ENCODE measurements around the gene MAD1L1.

DNA sequence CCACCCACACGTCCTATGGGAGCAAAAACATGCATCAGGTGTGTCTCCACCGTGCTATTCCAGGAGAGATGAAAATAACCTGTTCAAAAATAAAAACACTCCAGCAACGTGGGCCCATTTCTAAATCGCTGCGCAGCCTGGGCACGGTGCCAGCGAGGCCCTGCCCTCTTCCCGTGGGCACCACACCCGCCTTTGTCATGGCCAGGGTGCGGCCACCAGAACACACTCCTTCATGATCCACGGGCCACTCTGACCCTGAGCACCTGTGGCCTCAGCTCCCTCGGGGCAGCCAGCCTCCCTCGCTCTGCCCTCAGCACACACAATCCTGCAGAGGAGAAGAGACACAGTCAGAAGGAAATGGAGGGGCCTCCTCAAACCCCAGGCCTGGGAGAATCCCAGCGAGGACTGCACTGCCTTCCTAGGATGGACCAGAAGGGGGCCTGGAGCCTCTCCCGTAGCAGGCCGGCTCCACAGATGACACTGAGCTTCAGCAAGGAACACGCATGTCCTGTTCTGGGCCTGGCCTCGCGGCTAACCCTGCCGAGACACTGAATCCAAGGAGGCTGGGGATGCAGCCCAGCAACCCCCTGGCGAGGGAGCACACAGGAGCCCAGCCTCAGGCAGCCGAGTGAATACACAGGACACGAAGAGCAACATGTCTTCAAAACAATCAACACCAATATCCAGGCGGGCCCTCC, 169.0 kb downstream of the MAD1L1 start:
- TF ChIP-seq GATA2 (IDR thresholded peaks at IDR 0.05; ENCODE audit: low read depth, low read length): no peak
- no peak for TF ChIP-seq GATA3 (IDR thresholded peaks at IDR 0.05; ENCODE audit: low read depth, low read length)
